SIG-M5 (cell line): ENCODE data around the gene CASQ1.
A peak's percentile ranks its signal among the peaks of the same experiment; 100 is the strongest.

Experiments
- DNase-seq: peaks from one replicate; lab custom pipeline; 2025; lab: John Stamatoyannopoulos, UW

CASQ1 gene

DNA sequence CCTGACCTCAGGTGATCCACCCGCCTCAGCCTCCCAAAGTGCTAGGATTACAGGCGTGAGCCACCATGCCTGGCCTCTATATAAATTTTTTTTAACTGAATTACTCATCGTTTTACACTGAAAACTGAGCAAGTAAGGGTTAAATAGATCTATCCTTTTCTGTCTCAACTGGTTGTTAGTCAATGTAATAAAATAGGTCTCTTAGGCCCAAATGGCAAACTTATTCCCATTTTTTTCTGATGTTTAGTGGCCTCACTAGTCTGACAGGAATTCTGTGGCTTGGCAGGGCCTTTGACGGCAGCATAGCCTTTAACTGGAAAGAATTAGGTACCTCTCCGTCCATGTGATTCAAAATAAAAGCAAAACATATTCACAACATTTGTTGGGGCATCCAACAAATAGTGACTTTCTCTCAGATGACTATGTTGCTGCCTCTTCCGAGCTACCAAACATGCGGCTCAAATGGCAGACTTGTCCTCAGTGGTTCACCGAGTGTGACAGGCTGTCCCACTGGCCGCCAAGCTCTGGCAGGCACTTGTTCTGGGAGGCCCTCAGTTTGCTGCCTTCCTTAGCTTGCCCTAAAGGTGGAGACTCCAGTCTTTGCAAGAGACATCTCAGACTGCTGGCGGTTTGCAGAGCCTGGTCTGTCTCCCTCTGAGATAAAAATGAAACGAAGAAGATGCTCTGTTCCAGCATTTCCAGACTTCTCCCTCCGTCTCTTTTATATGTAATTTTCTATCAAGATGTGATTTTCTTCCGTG, 21.6 kb upstream of the CASQ1 start:
- DNase-seq = no peak

- DNase-seq = no peak
Measured at GRCh38 chr1:160169553-160170399, 20.6 kb upstream of the CASQ1 start.

DNA sequence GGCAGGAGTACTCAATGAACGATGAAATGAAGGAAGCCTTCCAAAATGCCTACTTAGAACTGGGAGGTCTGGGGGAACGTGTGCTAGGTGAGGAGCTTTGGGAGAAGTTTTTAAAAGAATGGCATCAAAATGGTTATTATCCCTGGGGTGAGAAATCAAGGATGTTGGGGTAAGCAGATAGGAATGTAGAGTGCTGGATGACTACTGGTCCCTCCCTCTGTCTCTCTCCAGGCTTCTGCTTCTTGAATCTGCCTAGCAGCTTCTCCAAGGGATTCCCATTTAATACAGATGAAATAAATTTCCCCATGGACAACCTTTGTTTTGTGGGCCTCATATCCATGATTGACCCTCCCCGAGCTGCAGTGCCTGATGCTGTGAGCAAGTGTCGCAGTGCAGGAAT, 19.0 kb upstream of the CASQ1 start:
- no peak for DNase-seq

GRCh38 chr1:160171980-160172379, 18.4 kb upstream of the CASQ1 start:
- no peak for DNase-seq

- DNase-seq = no peak
Measured at GRCh38 chr1:160177231-160177630, 13.1 kb upstream of the CASQ1 start.

- no peak for DNase-seq
Measured at GRCh38 chr1:160177667-160178066, 12.7 kb upstream of the CASQ1 start.

GRCh38 chr1:160178731-160179130, 11.6 kb upstream of the CASQ1 start:
- DNase-seq = no peak

DNA sequence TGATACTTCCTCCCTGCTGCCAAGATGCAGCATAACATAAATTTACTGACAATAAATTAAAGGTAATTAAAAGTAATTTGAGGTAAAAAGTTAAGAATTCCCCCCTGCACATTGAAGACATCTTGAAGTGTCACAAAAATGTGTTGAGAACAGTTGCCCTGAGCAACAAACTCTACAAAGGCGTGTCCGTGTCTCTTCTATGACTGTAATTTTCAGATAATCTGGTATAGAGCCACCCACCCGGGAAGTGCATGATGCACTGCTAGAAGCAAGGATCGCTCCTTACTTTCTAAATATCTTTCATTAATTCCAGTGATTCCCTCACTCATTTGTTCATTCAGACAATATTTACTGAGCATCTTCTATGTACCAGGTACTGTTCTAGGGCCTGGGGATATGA, 11.0 kb upstream of the CASQ1 start:
- no peak for DNase-seq

DNA sequence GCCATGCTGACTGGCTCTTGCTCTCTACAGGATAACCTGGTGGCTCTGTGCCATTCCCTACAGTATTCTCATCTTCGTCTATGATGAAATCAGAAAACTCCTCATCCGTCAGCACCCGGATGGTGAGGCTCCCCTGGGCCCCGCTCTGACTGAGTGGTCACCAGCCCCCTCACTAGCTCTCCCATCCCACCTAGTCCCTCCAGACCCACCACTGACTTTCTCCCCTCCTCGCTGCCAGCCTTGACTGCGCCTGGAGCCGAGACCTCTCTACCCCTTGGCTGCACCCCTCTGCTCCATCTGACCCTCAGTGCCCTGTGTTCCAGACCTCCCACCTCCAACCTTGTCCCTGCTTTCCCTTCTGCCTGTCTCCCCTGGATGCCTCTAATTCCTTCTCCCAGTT, 4.1 kb upstream of the CASQ1 start:
- no peak for DNase-seq

DNA sequence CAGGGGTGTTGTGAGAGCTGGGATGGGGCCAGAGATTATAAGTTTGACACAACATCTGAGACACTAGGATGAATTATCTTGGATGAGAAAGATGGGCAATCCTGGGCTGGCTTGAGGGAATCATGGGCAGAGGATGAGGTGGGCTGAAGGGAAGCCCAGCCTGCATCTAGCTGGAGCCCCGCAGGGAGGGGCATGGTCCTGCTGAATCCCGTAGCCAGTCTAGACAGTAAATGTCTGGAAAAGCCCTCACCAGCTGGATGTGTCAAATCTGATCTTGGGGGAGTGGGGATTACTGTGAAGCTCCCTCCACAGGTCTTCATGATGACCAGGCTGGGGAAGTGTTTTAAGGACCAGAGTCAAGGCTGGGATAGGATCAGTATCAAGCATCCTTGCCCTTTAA, 3.6 kb upstream of the CASQ1 start:
- DNase-seq = no peak

DNA sequence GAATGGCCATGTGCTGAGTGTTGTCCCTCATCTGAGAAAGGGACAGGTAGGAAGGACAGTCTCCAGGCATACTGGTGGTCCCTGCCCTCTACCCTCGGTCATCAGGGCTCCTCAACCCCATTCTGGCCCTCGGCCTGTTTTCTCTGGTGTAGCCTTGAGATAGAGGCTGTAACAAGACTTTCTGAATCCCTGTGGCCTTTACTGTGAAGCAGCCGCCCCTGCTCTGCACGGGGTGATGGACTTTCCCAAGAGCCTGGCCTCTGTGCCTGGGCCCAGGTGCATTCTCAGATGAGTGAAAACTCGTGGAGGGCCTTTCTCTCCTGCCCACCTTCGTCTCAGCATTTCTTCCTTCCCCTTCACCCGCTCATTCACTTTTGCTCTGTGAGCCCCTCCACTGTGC, 3.0 kb upstream of the CASQ1 start:
- no peak for DNase-seq

DNA sequence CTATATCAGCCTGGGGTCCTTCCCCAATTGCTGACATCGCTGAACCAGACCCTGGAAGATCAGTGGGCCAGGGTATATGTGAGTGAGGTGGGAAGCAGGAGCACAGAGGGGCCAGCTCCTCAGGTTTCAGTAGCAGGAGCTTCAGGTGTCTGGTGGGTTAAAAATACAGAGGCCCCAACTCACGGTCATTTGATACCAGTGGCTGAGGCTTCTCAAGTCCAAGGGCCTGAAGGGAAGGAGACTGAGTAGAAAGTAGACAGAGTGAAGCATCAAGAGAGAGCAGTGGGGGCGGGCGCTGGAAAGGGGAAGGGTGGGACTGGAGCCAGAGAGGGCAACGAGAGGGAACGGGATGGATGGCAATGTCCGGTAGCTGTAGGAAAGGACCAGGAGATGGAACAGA, 2.0 kb upstream of the CASQ1 start:
- DNase-seq = no peak

- DNase-seq = no peak
Measured at GRCh38 chr1:160191756-160192155, 1.4 kb downstream of the CASQ1 start.

GRCh38 chr1:160192234-160192633, 1.9 kb downstream of the CASQ1 start:
- DNase-seq = no peak

GRCh38 chr1:160193091-160193819, 2.9 kb downstream of the CASQ1 start:
- DNase-seq = no peak

DNA sequence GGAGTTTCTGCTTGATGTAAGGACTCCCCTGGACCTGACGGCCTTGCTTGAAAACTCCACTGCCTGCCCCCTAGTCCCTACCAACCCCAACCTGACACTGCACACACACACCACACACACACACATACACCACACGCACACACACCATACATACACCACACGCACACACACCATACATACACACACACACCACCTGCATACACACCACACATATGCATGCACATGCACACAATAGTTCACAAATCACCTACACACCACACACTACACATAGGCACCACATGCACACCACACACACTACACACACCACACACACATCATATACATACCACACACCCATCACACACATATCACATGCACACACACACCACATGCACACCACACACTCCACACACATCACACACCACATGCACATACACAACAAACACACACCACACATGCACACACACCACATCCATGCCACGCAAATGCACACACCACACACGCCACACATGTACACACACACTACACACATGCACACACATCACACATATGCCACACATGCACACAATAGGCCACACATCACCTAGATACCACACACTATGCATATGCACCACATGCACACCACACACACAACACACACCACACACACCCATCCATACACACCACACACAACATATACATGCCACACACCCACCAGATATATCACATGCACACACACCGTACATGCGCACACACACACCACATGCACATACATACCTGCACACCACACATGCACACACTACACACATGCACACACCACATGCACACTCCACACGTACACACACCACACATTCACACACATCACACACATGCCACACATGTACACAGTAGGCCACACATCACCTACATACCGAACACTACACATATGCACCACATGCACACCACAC, 3.7 kb downstream of the CASQ1 start:
- no peak for DNase-seq

DNA sequence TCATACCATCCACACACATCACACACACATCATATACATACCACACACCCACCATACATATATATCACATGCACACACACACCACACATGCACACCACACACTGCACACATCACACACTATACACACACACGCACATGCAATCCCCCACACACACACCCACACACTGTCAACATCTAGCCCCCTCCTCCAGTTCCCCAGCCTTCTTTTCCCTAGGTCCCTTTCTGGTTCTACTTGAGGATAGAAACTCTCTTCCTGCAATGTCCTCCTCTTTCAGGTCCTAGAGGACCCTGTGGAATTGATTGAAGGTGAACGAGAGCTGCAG, 4.3 kb downstream of the CASQ1 start:
- DNase-seq = no peak

DNA sequence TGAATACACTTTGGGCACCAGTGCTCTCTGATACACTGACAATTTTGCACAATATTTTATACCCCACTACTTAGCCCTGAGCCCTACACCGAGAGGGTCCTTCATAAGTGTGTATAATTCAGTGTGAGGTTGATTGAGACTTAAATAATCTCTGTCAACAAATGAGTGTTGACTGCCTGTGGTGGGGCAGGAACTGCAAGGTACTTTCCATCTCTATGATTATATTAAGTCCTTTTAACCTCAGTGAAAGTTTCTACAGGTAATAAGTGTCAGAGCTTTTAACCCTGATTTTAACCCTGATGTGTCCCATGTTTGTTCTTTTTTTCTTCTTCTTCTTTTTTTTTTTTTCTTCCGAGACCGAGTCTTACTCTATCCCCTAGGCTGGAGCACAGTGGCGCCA, 5.8 kb downstream of the CASQ1 start:
- no peak for DNase-seq

DNA sequence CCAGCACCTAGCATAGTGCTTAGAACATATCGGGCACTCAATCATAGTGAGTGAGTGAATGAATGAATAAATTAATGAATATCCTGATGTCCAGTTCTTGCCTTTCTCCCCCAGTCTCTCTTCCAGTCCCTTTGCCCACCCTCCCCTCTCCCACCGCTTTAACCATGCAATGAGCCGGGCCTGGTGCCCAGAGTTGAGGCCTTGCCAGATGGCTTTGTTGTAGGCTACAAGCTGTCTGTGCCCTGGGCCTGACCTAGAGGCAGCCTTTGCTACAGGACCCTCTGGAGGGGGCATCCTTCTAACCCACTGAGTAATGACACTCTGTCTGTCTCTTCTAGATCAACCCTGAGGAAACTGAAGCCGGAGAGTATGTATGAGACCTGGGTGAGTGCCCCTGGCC, 6.9 kb downstream of the CASQ1 start:
- no peak for DNase-seq

DNA sequence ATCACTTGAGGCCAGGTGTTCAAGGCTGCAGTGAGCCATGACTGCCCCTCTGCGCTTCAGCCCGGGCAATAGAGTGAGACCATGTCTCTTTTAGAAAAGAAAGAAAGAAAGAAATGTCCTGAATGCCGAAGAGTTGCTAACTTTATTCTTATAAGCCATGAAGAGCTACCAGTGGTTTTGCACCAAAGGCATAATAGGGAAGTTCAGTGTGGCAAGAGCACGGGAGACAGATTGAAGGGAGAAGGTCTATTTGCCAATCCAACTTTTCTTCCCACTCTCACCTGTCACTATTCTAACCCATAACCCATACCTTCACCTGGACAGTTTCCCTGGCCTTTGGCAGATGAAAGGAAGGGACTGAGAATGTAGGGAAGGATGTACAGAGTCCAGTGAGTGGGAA, 10.4 kb downstream of the CASQ1 start:
- DNase-seq = no peak

- peak; percentile 92 for DNase-seq
Measured at GRCh38 chr1:160204526-160205241, 14.3 kb downstream of the CASQ1 start.
